CMK (cell line): ENCODE measurements around the gene TDRD10.
"Not testable (repeated sequence)": the region's sequence is repeated elsewhere in the genome, so short reads cannot be mapped to it uniquely, and the experiment has no call there.

Experiments used
- DNase-seq: peaks from one replicate; pipeline ENCODE4 v3.0.0-alpha.2; 2010; ENCODE audit warnings: low read depth

TDRD10 gene

DNA sequence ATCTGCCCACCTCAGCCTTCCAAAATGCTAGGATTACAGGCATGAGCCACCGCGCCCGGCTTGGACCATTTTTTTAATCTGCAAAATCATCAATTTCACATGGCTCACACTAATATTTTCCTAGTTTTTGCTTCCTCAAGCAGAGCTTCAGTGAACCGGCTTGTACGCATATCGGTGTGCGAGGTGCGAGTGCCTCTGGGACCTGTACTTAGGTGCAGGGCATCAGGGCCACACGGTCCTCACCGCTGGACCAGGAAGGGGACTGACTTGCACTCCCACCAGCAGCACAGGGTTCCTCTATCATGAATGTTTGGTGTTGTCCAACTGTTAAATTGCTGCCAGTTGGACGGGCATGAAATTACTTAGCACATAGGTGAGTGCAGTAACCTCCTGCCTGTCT is 15.6 kb downstream of the TDRD10 start:
- no peak for DNase-seq

- DNase-seq, result no peak
Observed at GRCh38 chr1:154519591-154519991, 17.6 kb downstream of the TDRD10 start.

DNA sequence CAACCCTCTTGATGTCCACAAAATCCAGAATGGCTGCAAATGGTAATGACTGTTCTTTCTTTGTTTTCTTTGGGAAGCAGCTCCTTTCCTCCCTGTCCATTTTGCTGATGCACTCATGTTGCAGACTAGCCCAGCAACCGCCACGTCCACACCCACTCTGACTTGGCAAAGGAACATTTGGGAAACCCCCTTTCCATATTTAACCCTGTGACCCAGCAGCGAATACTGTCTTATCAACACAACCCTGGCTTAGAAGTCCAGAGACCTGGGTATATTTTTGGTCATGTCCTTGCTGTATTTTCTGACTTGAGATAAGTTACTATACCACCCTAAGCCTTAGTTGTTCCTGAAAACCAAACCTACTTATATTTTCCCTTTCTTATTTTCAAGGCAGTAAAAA is 18.3 kb downstream of the TDRD10 start:
- DNase-seq, result no peak

- DNase-seq, result no peak
Observed at GRCh38 chr1:154521695-154522094, 19.7 kb downstream of the TDRD10 start.

- DNase-seq, result no peak
Observed at GRCh38 chr1:154524881-154525280, 22.9 kb downstream of the TDRD10 start.

GRCh38 chr1:154527192-154527591 is 25.2 kb downstream of the TDRD10 start:
- DNase-seq, result no peak

DNA sequence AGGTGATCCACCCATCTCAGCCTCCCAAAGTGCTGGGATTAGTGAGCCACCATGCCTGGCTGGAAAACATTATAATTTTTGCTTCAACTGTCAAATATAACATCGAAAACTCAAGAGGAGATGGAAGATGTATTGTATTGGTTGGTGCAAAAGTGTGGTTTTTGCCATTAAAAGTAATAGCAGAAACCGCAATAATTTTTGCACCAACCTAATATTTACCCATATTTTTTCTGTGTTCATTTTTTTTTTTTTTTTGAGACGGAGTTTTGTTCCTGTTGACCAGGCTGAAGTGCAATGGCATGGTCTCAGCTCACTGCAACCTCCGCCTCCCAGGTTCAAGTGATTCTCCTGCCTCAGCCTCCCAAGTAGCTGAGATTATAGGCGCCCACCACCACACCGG is 27.3 kb downstream of the TDRD10 start:
- no peak for DNase-seq

GRCh38 chr1:154531950-154532349 is 29.9 kb downstream of the TDRD10 start:
- not testable (repeated sequence) for DNase-seq

DNA sequence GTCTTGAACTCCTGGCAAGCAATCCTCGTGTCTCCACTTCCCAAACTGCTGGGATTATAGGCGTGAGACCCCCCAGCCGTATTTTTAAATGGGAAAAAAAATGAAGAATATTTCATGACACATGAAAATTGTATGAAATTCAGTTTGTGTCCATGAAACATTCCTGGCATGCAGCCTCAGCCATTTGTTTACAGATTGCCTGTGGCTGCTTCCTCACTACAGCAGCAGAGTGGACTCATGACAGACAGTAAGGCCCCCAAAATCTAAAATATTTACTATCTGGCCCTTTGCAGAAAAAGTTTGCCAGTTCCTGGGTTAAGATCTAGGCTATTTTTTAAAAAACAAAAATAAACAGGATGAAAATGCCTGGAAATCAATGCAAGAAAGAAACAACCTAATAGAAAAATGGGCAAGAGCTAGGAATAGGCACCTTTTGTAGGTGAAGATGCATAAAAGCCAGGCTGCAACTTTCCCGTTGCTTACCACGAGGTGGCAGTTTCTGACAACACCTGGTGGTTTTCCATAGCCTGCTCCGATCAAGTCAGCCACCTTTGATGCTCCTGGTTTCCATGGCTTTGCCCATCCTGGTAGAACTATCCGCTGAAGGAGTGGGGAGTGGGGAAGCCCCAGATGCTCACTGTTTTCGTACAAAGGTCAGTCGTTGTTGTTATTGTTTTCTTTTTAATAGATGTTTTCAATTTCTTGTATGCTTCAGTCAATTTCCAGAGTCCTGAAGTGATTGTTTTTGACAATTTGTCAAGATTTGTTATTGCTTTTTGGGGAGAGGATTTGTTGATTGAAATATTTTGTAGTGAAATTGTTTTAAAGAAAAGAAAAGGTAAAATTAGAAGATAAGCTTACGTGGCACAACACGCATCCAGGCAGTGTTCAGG is 32.2 kb downstream of the TDRD10 start:
- no peak for DNase-seq

DNA sequence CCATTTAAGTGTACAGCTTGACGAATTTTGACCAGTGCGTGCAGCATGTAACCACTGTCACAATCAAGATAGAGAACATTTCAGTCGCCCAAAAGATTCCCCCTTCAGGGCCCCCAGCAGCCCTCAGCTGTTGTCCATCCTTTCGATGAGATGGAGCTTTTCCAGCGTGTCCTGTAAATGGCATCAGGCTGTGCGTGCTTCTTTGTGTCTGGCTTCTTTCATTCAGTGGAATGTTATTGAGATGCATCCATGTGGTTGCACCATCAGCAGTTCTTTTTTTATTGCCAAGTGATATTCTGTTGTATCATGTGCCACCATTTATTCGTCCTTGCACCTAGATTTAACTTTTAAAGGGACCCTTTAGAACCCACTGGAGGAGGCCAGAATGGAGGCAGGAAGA is 34.6 kb downstream of the TDRD10 start:
- no peak for DNase-seq

- DNase-seq, result no peak
Observed at GRCh38 chr1:154539486-154540483, 37.8 kb downstream of the TDRD10 start.

GRCh38 chr1:154541231-154541630 is 39.2 kb downstream of the TDRD10 start:
- no peak for DNase-seq

GRCh38 chr1:154546264-154547063 is 44.4 kb downstream of the TDRD10 start:
- DNase-seq, result peak; percentile 35

DNA sequence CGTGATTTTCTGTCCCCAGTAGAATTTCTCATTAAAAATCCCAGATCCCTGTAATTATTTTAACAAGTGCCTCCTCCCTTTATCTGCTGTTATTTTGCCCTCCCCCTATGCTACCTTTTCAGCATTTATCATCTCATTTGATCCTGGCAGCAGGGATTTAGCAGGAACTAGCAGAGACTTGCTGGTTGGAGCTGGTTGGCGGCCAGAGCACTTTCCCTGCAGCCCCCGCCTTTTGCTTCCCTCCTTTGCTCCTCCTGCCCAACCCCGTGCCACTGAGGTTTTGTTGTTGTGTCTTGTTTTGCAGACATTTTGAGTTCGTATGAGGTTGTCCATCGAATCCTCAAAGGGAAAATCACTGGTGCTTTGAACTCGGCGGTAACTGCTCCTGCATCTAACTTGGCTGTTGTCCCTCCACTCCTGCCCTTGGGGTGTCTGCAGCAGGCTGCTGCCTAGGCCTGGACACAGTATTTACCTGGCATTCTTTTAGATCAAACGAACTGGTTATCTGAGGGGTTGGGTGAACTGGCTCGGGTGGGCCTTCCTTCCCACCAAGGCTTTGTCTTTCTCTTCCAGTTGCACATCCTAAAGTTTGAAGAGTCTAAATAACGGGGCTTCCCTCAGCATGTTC is 45.2 kb downstream of the TDRD10 start:
- no peak for DNase-seq

GRCh38 chr1:154548028-154548427 is 46.0 kb downstream of the TDRD10 start:
- DNase-seq, result no peak

DNA sequence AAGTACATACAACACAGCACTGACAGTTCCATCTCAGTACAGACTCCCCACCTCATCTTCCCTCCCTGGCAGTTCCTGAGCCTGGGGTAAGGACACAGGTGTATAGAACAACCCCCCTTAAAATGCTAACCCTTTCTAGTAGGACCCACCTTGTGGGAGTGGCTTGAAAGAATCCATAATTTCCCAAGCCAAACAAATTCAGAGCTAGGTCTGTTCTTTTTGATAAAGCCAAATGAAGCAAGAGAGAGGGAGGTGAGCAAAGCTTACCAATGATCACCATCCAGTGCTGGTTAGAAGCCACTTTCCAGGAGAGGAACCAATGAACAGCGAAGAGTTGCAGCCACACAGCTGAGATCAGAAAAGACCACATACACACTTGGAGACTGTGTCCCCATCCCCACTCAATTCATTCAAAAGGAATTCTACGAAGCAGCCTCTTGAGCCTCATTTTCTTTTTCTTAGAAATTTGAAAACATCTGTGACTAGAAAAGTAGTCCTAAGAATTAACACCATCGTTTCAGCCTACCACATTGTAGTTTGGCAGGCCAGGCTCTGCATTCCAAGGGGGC is 47.3 kb downstream of the TDRD10 start:
- DNase-seq, result no peak

DNA sequence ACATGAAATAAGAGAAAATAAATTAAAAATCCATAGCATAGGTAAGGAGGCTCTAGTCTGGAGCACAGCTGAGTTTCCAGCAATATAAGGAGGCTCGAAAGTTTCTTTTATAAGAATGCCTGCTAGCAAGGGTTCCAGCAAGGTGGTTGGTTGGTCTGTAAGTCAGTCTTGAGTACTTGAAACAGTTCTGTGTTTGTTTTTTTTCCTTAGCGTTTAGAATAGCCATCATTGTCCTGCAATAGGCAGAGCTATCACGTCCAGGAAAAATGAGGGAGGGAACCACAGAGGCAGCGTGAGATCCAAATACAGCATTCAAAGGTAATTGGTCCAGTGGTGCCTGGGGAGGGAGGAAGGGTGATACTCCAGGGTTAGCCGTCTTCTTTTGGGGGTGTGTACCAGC is 48.1 kb downstream of the TDRD10 start:
- DNase-seq, result no peak

DNA sequence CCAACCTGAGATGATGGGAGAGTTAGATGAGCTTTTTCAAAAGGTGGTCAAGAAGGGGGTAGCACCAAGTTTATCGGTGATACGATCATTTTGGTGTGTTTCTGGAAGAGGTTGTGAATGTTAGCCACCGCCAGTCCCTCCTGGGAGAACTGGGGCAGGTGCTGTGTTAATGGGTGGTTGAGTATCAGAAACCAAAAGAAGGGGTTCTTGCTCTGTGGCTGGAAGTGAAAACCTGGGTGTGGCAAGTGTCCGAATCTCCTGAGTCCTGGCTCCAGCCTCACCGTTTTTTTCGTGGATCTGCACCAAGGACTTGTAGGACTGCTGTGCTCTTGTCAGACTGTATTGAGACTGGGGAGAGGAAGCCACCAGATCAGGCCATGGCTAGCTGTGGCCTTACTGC is 48.6 kb downstream of the TDRD10 start:
- no peak for DNase-seq

- no peak for DNase-seq
Observed at GRCh38 chr1:154551474-154551873, 49.5 kb downstream of the TDRD10 start.

DNA sequence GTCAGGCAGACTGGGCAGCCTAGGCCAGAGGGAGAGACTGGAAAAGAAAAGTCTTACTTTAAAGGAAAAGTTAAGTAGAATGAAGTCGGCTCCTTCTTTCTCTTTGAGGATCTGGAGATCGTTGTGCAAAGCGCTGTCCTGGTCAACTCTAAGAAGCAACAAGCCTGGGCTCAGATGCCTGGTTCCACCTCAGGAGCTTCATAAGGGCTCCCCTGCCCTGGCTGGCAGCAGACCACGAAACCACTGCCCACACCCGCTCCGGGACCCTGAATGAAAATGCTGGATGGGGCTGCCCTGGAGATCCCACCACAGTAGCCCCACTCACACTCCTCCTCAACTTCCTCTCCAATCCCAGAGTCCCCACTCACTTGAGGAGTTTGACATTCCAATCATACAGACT is 50.0 kb downstream of the TDRD10 start:
- no peak for DNase-seq
